Cardiac muscle cell (in vitro differentiated cells and primary cell): Measurements from ENCODE around the gene NFIA. TPM values are rescaled to one million over a fixed set of nuclear protein-coding genes. Genes with fewer than 3 reads are reported as not detected.

ENCODE experiments used
- DNase-seq, 2 donors: peaks; one replicate each; pipeline versions ENCODE4 v3.0.0 to v3.0.0-alpha.2; 2010 to 2017; ENCODE audit warnings: low read depth in 1 of 2, low spot score in 1 of 2
- H3K27ac ChIP-seq: fragments of 200-600 bp; sonication (generic); 2 replicates; pipeline ENCODE4 v1.5.1; 2016
- H3K27me3 ChIP-seq: fragments of 200-600 bp; sonication (generic); 2 replicates; pipeline ENCODE4 v1.6.0; 2016; ENCODE audit warnings: control low read depth
- H3K36me3 ChIP-seq: fragments of 200-600 bp; sonication (generic); 2 replicates; pipeline ENCODE4 v1.5.1; 2016; ENCODE audit warnings: control low read depth
- H3K4me1 ChIP-seq: fragments of 200-600 bp; sonication (generic); 2 replicates; pipeline ENCODE4 v1.8.1; 2017; ENCODE audit warnings: low read depth, mild to moderate bottlenecking, mixed run types
- H3K4me3 ChIP-seq: fragments of 200-600 bp; sonication (generic); 2 replicates; pipeline ENCODE4 v1.5.1; 2016; ENCODE audit warnings: mild to moderate bottlenecking
- H3K9me3 ChIP-seq: fragments of 200-600 bp; sonication (generic); 2 replicates; pipeline ENCODE4 v1.5.1; 2017; ENCODE audit warnings: low read depth, mild to moderate bottlenecking, control low read depth
- CTCF ChIP-seq: IDR thresholded peaks from 2 replicates; pipeline ENCODE4 v1.5.1; 2012; ENCODE audit warnings: low read depth, mild to moderate bottlenecking, low read length
- polyA plus RNA-seq: library from polyadenylated mRNA; unstranded; fragments of >200 nt; fragmentation: Nextera tagmentation; extraction: Ambion mirVana; gene quantifications from 2 replicates; pipeline ENCODE4 v1.2.1, GENCODE V29; 2016
- total RNA-seq: library from RNA; depleted of rRNA; stranded (reverse); fragments of >200 nt; gene quantifications from 2 replicates; pipeline ENCODE4 v1.2.3, GENCODE V29; 2016

NFIA gene
- total and polyA plus RNA-seq, 2 experiments from 2014 or later, result 10.1 to 12.0 TPM

- TF ChIP-seq CTCF, result no peak
- no peaks in the 10 kb centered on the region for H3K27me3 ChIP-seq
- H3K4me3 ChIP-seq, result no peak overlapping the region
- peak; percentile 69 to 91 for DNase-seq
- peaks cover 18% of the 10 kb centered on the region for H3K4me1 ChIP-seq
- H3K27ac ChIP-seq, result peak overlapping the region; percentile 20
- no peaks in the 10 kb centered on the region for H3K36me3 ChIP-seq
- no peaks in the 10 kb centered on the region for H3K9me3 ChIP-seq
Measured at GRCh38 chr1:61334718-61335589, 252.6 kb downstream of the NFIA start.

GRCh38 chr1:61337037-61337436 is 254.7 kb downstream of the NFIA start:
- Histone ChIP-seq H3K4me3 (no peak overlapping the region), H3K36me3 (no peaks in the 10 kb centered on the region), H3K4me1 (peaks cover 18% of the 10 kb centered on the region), H3K9me3 (no peaks in the 10 kb centered on the region), H3K27me3 (no peaks in the 10 kb centered on the region), H3K27ac (no peak overlapping the region)
- peak; percentile 17 for TF ChIP-seq CTCF
- DNase-seq, result peak in 1 of 2 donors; percentile 16

GRCh38 chr1:61337441-61337951 is 255.1 kb downstream of the NFIA start:
- H3K27ac ChIP-seq, result peak overlapping the region; percentile 31

GRCh38 chr1:61337981-61338848 is 255.9 kb downstream of the NFIA start:
- peaks cover 18% of the 10 kb centered on the region for H3K4me1 ChIP-seq
- no peaks in the 10 kb centered on the region for H3K9me3 ChIP-seq
- H3K27ac ChIP-seq, result peak overlapping the region; percentile 31
- H3K4me3 ChIP-seq, result no peak overlapping the region
- H3K36me3 ChIP-seq, result no peaks in the 10 kb centered on the region
- peak; percentile 64 to 92 for DNase-seq
- peak; percentile 59 for TF ChIP-seq CTCF
- H3K27me3 ChIP-seq, result no peaks in the 10 kb centered on the region

More at GRCh38 chr1:61337441-61337951, 255.1 kb downstream of the NFIA start:
- H3K9me3 ChIP-seq, result no peaks in the 10 kb centered on the region
- no peaks in the 10 kb centered on the region for H3K27me3 ChIP-seq
- peak; percentile 38 to 52 for DNase-seq
- H3K4me1 ChIP-seq, result peaks cover 18% of the 10 kb centered on the region
- no peak overlapping the region for H3K4me3 ChIP-seq
- no peak for TF ChIP-seq CTCF
- H3K36me3 ChIP-seq, result no peaks in the 10 kb centered on the region

GRCh38 chr1:61338899-61339298 is 256.5 kb downstream of the NFIA start:
- no peaks in the 10 kb centered on the region for H3K36me3 ChIP-seq
- H3K27me3 ChIP-seq, result no peaks in the 10 kb centered on the region
- peaks cover 18% of the 10 kb centered on the region for H3K4me1 ChIP-seq
- no peak for TF ChIP-seq CTCF
- H3K27ac ChIP-seq, result no peak overlapping the region
- DNase-seq, result no peak
- H3K9me3 ChIP-seq, result no peaks in the 10 kb centered on the region
- no peak overlapping the region for H3K4me3 ChIP-seq
